Measurements from ENCODE around the gene UNC45A. TPM values are rescaled to one million over a fixed set of nuclear protein-coding genes. Genes with fewer than 3 reads are reported as not detected.
"Not testable (repeated sequence)": the region's sequence is repeated elsewhere in the genome, so short reads cannot be mapped to it uniquely, and the experiment has no call there.

UNC45A gene
- total and polyA plus RNA-seq, 2 experiments from 2014 or later: 58.6 to 75.8 TPM

DNA sequence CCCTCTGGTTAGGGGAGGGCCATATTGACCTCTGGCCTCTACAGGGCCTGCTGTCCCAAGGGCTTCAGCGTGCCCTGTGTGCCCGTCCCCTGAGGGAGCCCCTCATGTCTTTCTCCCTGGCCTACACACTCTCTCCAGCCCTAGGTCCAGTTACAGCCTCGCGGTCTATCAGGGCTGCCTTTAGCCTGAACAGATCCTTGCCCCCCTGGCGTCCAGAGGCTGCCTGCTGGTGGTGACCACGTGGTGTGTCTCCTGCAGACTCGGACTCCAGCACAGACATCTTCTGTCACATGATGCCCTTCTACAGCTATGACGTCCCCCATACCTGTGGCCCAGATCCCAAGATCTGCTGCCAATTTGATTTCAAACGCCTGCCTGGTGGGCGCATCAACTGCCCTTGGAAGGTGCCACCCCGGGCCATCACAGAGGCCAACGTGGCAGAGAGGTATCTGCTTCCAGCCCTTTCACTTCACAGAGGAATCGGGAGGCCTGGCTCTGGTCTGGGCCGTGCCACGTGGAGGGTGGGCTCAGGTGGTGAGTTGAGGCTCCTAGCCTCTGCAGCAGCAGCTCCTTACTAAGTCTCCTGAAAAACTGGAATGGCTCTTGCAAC, 27.9 kb upstream of the UNC45A start:
- Histone ChIP-seq H3K9me2 (ENCODE audit: insufficient read depth) (no peaks in the 10 kb centered on the region), H2AFZ (no peak overlapping the region), H3K4me3 (no peak overlapping the region), H3K36me3 (ENCODE audit: low read depth) (no peaks in the 10 kb centered on the region; the same call in 1 of the 2 replicates), H3K27ac (no peak overlapping the region), H3K79me2 (ENCODE audit: insufficient read depth) (no peaks in the 10 kb centered on the region), H3K9me3 (ENCODE audit: low read depth) (no peaks in the 10 kb centered on the region), H4K20me1 (ENCODE audit: insufficient read depth) (no peaks in the 10 kb centered on the region), H3K9ac (no peak overlapping the region), H3K4me2 (ENCODE audit: unreplicated experiment) (no peak overlapping the region), H3K27me3 (replicated peaks; ENCODE audit: insufficient read depth) (no peaks in the 10 kb centered on the region), H3K4me1 (ENCODE audit: insufficient read depth) (no peaks in the 10 kb centered on the region), H3F3A (ENCODE audit: insufficient read depth) (no peaks in the 10 kb centered on the region)
- WGBS, 2 experiments (ENCODE audit: low coverage in 1 of 2, low lambda C conversion rate in 2 of 2, missing lambda C conversion rate in 2 of 2): 75 to 76% methylated on average over 14 to 15 of the region's 15 CpGs
- in situ Hi-C loops (cut with MboI): no loop called here
- no peak for TF ChIP-seq EZH2phosphoT487 (IDR thresholded peaks at IDR 0.05; ENCODE audit: insufficient read depth, low read depth)
- no peak for TF ChIP-seq EZH2 (IDR thresholded peaks at IDR 0.05; ENCODE audit: insufficient read depth, poor library complexity, severe bottlenecking)
- no peak for DNase-seq

DNA sequence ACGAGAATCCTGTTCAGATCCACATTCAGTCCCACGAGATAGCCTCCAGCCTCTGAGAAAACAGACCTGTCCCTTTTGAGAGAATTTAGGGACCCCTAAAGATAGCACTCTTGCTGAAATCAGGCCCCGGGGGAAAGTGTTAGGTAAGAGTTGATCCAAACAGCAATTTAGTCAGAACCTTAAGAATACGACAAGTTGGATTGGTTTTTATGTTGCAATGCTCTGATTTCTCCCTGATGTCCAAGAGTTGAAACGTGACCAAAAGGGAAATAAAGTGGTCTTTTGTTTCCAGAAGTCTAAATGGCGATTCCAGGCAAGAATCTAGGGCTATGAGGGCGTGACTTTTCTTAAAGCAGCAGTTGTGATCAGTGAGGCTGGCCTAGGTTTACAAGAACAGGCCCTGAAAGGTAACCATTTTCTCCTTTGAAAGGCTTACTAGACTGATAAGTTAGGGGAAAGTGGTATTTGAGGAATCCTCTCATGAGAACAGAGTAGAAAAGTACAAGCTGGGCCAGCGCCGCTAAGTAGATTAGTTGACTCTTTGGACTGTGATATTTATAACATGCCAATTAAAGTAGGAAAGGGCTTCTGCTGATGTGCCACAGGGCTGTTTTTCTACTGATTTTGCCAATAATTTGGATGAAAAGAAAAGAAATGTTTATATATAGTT, 27.1 kb upstream of the UNC45A start:
- H3F3A ChIP-seq (ENCODE audit: insufficient read depth): no peaks in the 10 kb centered on the region
- H3K27me3 ChIP-seq (replicated peaks; ENCODE audit: insufficient read depth): no peaks in the 10 kb centered on the region
- H3K4me3 ChIP-seq: no peak overlapping the region
- no peaks in the 10 kb centered on the region for H3K9me3 ChIP-seq (ENCODE audit: low read depth)
- no peaks in the 10 kb centered on the region for H3K4me1 ChIP-seq (ENCODE audit: insufficient read depth)
- no peaks in the 10 kb centered on the region for H4K20me1 ChIP-seq (ENCODE audit: insufficient read depth)
- H3K79me2 ChIP-seq (ENCODE audit: insufficient read depth): no peaks in the 10 kb centered on the region
- TF ChIP-seq EZH2 (IDR thresholded peaks at IDR 0.05; ENCODE audit: insufficient read depth, poor library complexity, severe bottlenecking) (no peak), EZH2phosphoT487 (IDR thresholded peaks at IDR 0.05; ENCODE audit: insufficient read depth, low read depth) (no peak)
- H3K4me2 ChIP-seq (ENCODE audit: unreplicated experiment): no peak overlapping the region
- no peak for DNase-seq
- no peaks in the 10 kb centered on the region for H3K9me2 ChIP-seq (ENCODE audit: insufficient read depth)
- H3K36me3 ChIP-seq (ENCODE audit: low read depth): no peaks in the 10 kb centered on the region; the same call in 1 of the 2 replicates
- H2AFZ ChIP-seq: no peak overlapping the region
- no peak overlapping the region for H3K9ac ChIP-seq
- in situ Hi-C loops (cut with MboI): no loop called here
- WGBS, 2 experiments (ENCODE audit: low coverage in 1 of 2, low lambda C conversion rate in 2 of 2, missing lambda C conversion rate in 2 of 2): 84 to 86% methylated on average over 9 of the region's 9 CpGs
- H3K27ac ChIP-seq: no peak overlapping the region

DNA sequence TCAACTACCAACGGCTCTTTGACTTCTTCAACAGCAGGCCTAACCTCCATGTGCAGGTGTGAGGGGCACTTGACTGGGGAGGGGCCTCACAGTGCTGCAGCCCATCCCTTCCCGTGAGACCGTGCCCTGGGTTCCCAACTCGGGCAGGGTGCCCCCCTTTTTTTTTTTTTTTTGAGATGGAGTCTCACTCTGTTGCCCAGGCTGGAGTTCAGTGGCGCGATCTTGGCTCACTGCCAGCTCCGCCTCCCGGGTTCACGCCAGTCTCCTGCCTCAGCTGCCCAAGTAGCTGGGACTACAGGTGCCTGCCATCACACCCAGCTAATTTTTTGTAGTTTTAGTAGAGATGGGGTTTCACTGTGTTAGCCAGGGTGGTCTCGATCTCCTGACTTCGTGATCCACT, 25.6 kb upstream of the UNC45A start:
- H3K9me2 ChIP-seq (ENCODE audit: insufficient read depth): not testable (repeated sequence)

DNA sequence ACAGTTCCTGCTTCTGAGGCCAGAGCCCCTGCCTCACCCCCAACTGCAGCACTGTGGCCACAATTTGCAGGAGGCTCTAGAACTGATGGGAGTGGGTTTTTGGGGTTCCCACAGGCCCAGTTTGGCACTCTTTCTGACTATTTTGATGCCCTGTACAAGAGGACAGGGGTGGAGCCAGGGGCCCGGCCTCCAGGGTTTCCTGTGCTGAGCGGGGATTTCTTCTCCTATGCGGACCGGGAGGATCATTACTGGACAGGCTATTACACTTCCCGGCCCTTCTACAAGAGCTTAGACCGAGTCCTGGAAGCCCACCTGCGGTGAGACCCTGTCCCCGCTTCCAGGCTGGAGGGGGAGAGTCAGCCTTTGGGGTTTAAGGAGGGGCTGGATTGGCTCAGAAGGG, 25.1 kb upstream of the UNC45A start:
- Histone ChIP-seq H3K79me2 (ENCODE audit: insufficient read depth) (no peaks in the 10 kb centered on the region), H3K4me3 (no peak overlapping the region), H3K27ac (no peak overlapping the region), H3K9me2 (ENCODE audit: insufficient read depth) (no peaks in the 10 kb centered on the region), H3K4me2 (ENCODE audit: unreplicated experiment) (no peak overlapping the region), H3K36me3 (ENCODE audit: low read depth) (no peaks in the 10 kb centered on the region; the same call in 1 of the 2 replicates), H4K20me1 (ENCODE audit: insufficient read depth) (no peaks in the 10 kb centered on the region), H3K9ac (no peak overlapping the region), H3K27me3 (replicated peaks; ENCODE audit: insufficient read depth) (no peaks in the 10 kb centered on the region), H3K9me3 (ENCODE audit: low read depth) (no peaks in the 10 kb centered on the region), H3F3A (ENCODE audit: insufficient read depth) (no peaks in the 10 kb centered on the region), H3K4me1 (ENCODE audit: insufficient read depth) (no peaks in the 10 kb centered on the region), H2AFZ (no peak overlapping the region)
- in situ Hi-C loops (cut with MboI): no loop called here
- 91 to 96% methylated on average over 8 of the region's 8 CpGs for WGBS, 2 experiments (ENCODE audit: low coverage in 1 of 2, low lambda C conversion rate in 2 of 2, missing lambda C conversion rate in 2 of 2)
- no peak for DNase-seq
- TF ChIP-seq EZH2phosphoT487 (IDR thresholded peaks at IDR 0.05; ENCODE audit: insufficient read depth, low read depth): no peak
- no peak for TF ChIP-seq EZH2 (IDR thresholded peaks at IDR 0.05; ENCODE audit: insufficient read depth, poor library complexity, severe bottlenecking)

More for the DNA sequence above, 25.6 kb upstream of the UNC45A start:
- H3K4me2 ChIP-seq (ENCODE audit: unreplicated experiment); H3K4me1 ChIP-seq (ENCODE audit: insufficient read depth); H2AFZ ChIP-seq; H4K20me1 ChIP-seq (ENCODE audit: insufficient read depth); H3K4me3 ChIP-seq; H3K9me3 ChIP-seq (ENCODE audit: low read depth); H3K27me3 ChIP-seq (replicated peaks; ENCODE audit: insufficient read depth); H3K79me2 ChIP-seq (ENCODE audit: insufficient read depth); H3K9ac ChIP-seq; H3K27ac ChIP-seq; H3F3A ChIP-seq (ENCODE audit: insufficient read depth); H3K36me3 ChIP-seq (ENCODE audit: low read depth); in situ Hi-C loops (cut with MboI); DNase-seq: not testable (repeated sequence)
- WGBS, 2 experiments (ENCODE audit: low coverage in 1 of 2, low lambda C conversion rate in 2 of 2, missing lambda C conversion rate in 2 of 2): 82 to 83% methylated on average over 11 of the region's 11 CpGs
